Activated CD4-positive, CD25-positive, alpha-beta regulatory T cell treated with anti-CD3 and anti-CD28 coated beads, Interleukin-2, amount 50 U/mL, for 24 hours (primary cell): Measurements from ENCODE around the gene ZNRD2.

ENCODE experiments used
- ATAC-seq, 2 donors: fragments of 150-1000 bp; cut with Tn5 transposase; one replicate each; pipeline ENCODE4 v1.10.0; 2021; ENCODE audit warnings: mild to moderate bottlenecking in 1 of 2, moderate library complexity in 1 of 2

ZNRD2 gene

GRCh38 chr11:65589444-65590239, 19.4 kb downstream of the ZNRD2 start:
- peak; percentile 21 to 27 for ATAC-seq

GRCh38 chr11:65590240-65590738, 20.0 kb downstream of the ZNRD2 start:
- no peak for ATAC-seq

DNA sequence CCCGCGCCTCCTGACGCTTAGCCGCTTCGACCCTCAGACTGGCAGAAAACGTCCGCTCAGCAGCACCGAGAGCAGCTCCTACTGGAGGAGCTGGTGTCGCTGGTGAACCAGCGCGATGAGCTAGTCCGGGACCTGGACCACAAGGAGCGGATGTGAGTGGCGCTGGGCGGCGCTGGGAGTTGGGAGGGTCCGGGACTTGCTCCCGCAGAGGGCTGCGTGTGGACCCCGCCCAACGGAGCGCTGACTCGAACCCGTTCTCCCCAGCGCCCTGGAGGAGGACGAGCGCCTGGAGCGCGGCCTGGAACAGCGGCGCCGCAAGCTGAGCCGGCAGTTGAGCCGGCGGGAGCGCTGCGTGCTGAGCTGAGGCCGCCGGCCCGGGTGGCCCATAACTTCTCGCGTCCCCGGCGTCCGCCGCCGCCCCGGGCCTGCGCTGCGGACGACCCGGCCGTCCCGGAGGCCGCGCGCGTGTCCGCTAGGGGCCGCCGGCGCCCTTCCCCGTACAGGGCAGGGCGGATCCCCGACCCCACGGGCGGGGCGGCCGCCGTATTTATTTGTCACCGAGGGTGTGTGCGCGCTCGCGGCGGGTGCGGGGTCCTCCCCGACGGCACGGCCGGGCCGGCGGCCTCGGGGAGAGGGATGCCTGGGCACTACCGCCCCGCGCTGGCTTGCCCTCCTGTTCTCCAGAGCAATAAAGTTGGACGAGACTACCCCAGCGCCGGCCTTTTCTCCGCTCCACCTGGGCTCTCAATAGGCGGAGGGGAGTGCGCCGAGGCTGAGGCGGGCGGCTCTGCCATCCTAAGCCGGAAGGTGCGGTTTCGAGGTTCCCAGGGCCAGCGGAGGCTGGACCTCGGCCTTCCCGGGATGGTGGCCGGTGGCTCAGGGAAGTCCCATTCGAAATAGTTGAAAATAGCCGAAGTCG, 21.9 kb downstream of the ZNRD2 start:
- ATAC-seq: no peak

GRCh38 chr11:65592858-65593517, 22.7 kb downstream of the ZNRD2 start:
- no peak for ATAC-seq

DNA sequence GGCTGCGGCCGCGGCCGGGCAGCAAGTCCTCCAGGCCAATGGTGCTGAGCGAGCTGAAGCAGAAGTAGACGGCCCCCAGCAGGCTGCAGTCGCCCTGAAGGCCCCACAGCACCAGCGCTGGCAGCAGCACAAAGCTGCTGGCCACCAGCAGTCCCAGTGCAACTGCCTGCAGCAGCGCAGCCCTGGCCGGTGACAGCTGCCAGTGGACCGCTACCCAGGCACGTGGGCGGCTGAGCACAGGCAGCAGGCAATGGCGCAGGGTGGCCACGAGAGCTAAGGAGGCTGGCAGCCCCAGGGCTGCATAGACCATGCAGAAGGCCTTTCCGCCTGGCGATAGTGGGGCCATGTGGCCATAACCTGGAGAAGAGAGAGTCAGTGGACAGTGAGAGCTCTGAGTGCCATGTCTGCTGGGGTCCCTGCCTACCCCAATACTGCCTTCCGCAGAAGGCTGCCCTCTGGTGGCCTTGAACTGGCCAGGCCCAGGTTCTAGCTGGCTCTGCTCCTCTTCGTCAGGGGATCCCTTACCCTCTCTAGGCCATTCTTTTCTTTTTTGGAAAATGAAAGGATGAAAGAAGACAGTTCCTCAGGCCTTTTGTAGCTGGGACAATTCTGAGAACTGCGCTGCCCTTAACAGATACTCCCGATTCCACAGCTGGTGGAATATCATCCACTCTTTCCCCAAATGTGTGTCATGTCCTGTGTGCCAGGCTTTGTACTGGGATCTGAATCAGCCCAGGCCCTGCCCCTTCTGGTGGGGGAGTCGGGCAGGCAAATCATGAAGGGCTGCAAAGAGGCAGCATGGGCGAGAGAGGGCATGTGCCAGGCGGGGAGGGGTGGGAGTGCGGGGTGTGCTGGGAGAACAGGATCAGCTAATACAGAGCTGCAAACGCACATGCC, 23.5 kb downstream of the ZNRD2 start:
- ATAC-seq: peak; percentile 43 to 55

DNA sequence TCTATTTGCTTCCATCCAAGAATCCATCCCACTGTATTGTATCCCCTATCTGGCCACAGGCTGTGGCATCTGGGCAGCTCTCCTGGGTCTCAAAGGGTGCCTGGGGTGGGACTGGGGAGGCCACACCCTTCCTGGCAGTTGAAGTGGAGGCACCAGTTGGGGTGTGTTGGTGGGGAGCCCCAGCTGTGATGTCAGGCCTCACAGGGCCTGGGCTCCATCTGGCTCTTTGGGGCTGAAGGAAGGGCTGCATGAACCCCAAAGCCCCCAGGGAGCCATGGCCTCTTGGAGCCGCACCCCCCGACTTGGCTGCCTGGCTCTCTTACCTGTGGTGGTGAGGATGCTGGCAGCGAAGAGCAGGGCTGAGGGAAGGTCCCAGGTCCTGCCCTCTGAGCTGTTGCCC, 24.9 kb downstream of the ZNRD2 start:
- ATAC-seq: no peak

DNA sequence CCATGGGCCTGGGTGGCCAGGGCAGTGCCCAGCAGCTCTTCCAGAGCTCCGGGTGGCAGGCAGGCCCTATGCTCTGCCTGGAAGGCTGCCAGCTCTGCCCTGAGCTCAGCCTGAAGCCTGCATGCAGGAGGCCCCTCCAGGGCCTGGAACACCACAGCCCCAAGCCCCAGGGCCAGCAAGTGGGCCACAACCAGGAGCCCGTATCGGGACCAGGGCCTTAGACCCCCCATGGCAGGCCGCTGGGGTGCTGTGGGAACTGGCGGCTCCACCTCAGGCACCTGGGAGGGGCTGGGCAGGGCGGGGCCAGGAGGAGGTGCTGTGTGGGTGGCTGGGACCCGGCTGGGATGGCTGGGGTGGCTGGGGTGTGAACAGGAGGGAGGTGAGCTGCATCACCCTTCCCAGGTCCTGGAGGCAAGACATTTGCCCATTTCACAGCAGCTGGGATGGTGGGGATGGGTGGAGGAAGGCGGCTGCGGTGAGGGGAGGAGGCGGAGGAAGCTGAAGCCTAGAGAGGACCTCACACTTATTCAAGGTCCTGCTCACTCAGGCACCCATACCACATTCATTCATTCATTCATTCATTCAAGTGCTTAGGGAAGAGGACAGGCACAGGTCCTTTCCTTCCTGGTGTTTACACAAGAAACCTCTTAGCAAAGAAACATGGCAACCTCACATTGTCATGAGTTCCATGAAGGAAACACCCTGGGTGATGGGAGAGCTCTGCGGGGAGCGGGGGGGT, 25.4 kb downstream of the ZNRD2 start, which contains the start of gene KCNK7:
TSS of gene KCNK7 (minus strand) at position 258 of the 739 bp plus-strand sequence. CDS start at position 230, 28 bp downstream.
- ATAC-seq: no peak

DNA sequence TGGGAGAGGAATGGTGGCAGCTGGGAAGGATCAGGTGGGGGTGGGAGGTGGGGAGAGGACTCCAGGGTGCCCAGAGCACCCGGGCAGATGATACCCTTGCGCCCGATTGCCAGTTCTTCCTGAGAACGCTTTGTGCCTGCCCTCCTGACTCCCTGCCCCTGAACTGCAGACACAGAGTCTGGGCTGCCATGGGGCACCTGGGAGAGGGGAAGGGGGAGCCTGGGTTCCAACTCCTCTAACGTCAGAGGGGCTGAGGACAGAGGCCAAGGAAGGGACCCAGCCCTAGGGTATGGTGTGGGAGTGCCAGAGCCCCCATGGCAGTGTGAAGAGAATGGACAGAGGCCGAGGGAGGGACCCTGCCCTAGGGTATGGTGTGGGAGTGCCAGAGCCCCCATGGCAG, 26.2 kb downstream of the ZNRD2 start:
- no peak for ATAC-seq

DNA sequence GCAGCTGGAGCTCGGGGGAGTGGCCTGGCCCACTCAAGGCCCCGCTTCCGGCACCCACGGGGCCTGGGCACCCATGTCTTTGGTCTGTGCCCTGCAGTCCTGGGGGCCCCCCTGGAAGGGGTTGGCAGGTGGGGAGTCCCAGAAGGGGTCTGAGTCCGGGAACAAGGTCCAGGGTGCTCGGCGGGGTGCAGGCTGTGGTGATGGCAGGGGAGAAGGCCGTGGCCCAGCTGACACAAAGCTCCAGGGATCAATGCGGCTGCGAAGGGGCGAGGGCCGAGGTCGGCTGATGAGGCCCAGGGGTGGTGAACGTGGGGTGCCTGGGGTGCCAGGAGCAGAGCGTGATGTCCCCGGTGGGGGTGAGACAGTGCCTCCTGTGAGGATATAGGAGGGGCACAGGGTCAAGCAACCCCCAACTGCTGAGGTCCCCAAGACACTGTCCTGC, 28.0 kb downstream of the ZNRD2 start:
- ATAC-seq: no peak

- no peak for ATAC-seq
Observed at GRCh38 chr11:65599216-65599954, 29.1 kb downstream of the ZNRD2 start.

DNA sequence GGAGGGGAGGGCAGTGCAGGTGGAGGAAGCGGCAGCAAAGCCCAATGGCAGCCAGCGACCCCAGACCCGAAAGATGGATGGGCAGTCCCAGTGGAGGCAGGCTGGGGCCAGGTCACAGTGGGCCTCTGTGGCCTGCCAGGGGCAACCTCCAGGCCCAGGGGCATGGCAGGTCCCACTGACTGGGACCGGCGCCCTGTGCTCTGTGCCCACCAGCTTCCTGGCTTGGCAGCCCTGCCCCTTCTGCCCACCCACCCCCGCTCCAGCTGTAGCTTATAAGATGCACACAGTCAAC, 29.6 kb downstream of the ZNRD2 start:
- no peak for ATAC-seq

GRCh38 chr11:65604258-65604657, 34.0 kb downstream of the ZNRD2 start:
- no peak for ATAC-seq

GRCh38 chr11:65606876-65607613, 36.8 kb downstream of the ZNRD2 start:
- ATAC-seq: peak in 1 of 2 donors; percentile 41

- no peak for ATAC-seq
Observed at GRCh38 chr11:65607614-65608426, 37.5 kb downstream of the ZNRD2 start.

DNA sequence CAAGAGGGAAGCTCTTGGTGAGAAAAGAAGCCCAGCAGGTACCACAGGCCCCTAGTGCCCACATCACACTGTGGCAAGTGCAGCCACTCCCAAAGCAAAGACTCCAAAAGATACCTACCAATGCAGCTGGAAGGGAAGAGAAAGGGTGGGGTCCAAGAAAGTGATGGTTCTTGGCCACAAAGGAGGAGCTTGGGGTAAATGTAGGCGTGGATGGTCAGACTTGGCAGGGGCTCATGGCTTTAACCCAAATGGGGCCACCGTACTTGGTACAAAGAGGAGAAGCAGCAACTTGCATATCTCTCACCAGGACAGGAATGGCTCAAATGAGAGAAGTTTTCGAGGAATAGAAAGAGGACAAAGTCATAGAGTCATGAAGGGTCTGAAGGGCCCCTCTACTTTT, 39.0 kb downstream of the ZNRD2 start:
- no peak for ATAC-seq

DNA sequence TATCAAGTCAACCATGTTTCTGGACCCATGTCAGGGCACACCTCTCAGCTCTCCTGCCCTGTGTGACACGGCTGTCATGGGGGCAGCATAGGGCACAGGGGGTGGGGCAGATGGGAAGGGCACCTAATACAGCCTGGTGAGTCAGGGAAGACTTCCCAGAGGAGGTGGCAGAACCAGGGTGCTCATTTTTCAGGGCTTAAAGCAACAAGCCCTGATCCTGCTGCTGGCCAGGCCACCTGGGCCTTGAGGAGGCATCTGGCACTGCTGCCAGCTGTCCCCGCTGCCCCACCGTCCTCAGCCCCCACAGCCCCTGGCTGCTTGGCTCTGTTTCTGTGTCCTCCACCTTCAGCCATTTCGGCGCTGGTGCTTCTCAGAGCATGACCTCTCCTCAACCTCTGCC, 39.4 kb downstream of the ZNRD2 start:
- no peak for ATAC-seq

DNA sequence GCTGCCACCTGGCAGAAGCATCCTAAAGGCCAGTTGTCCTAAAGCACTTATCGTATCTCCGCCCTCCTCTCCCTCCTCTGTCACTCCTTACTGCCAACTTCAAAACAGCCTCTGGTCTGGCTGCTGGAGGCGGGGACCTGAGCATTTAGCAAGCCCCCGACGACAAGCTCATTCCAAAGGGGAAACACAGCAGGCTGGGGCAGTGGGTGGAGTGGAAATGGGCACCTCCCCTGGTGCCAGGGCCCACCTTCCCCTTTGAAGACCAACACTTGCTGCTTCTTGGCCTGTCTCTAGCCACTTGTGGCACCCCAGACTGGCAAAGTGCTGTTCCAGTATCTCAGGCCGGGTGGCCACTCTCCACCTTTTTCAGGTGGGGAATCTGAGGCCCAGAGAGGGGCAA, 40.1 kb downstream of the ZNRD2 start:
- no peak for ATAC-seq

DNA sequence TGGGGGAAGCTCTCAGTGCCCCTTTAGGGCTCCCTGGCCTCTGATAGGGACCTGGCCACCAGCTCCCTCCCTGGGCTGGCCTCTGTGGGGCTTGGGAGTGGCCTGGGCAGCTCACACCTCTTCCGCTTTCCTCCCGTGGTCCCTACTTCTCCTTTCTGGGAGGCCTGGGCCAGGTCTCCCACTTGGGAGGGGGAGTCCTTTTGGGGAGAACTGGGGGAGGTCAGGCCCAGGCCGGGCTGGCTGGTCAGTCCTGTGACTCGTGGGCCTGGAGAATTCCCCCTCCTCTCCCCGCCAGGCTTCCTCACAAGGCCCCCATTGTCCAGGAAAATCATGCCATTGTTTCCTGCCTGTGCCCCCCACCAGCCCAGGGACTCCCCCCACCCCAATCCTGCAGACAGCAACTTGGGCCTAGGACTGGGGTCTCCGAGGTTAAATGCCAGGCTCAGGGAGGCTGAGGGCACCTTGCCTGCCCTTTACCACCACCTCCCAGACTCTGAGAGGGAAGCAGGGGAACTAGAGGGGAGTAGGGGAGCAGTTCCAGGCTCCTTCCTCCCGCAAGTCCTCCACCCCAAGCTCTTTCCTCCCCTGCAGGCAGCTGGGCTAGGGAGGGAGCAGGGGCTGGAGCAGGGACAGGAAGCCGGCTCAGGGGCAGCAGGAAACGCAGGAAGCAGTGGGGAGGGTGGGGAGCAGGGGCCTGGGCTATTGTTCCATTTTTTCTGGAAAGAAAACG, 40.9 kb downstream of the ZNRD2 start:
- no peak for ATAC-seq
